ENCODE results near the gene NTM. TPM values are rescaled to one million over a fixed set of nuclear protein-coding genes. Genes with fewer than 3 reads are reported as not detected.

The NTM gene
- total RNA-seq, 1 experiment from 2014 or later = 9.9 TPM

GRCh38 chr11:132228746-132229325 lies 858.4 kb downstream of the NTM start:
- H2BK5ac ChIP-seq (ENCODE audit: insufficient read length, low read length) = no peak overlapping the region
- no peak overlapping the region for H2BK120ac ChIP-seq (ENCODE audit: low read depth, low read length, poor library complexity, severe bottlenecking)
- H2BK12ac ChIP-seq (ENCODE audit: insufficient read length, low read depth, low read length) = no peak overlapping the region
- no peak overlapping the region for H3K23ac ChIP-seq (ENCODE audit: insufficient read length, low read depth, low read length)
- no peak overlapping the region for H3K27ac ChIP-seq (ENCODE audit: insufficient read length, low read depth, low read length)
- Mint-ChIP-seq H3K9me3 (peaks cover 0 to 4% of the 10 kb centered on the region in 2 experiments; a peak in 2 of 5 replicates), H3K27ac (no peak overlapping the region), H3K27me3 (ENCODE audit: low read depth) (no peaks in the 10 kb centered on the region; the same call in none of the 2 replicates), H3K4me1 (peaks cover 8 to 13% of the 10 kb centered on the region in 2 experiments), H3K36me3 (ENCODE audit: insufficient read depth in 1 of 3, low read depth in 3 of 3) (peaks cover 0 to 2% (median 0%) of the 10 kb centered on the region in 3 experiments; a peak in 1 of 7 replicates), H3K4me3 (no peak overlapping the region)
- H3K9me3 ChIP-seq (ENCODE audit: control insufficient read depth, low read depth, low read length) = no peaks in the 10 kb centered on the region
- peaks cover 2% of the 10 kb centered on the region; the same call in 1 of the 2 replicates for H3K27me3 ChIP-seq (ENCODE audit: insufficient read depth, low read length)
- no peak overlapping the region for H3T11ph ChIP-seq (ENCODE audit: low read length)
- H3K56ac ChIP-seq (ENCODE audit: insufficient read length, low read depth, low read length) = no peak overlapping the region
- TF ChIP-seq, protein P1, sequence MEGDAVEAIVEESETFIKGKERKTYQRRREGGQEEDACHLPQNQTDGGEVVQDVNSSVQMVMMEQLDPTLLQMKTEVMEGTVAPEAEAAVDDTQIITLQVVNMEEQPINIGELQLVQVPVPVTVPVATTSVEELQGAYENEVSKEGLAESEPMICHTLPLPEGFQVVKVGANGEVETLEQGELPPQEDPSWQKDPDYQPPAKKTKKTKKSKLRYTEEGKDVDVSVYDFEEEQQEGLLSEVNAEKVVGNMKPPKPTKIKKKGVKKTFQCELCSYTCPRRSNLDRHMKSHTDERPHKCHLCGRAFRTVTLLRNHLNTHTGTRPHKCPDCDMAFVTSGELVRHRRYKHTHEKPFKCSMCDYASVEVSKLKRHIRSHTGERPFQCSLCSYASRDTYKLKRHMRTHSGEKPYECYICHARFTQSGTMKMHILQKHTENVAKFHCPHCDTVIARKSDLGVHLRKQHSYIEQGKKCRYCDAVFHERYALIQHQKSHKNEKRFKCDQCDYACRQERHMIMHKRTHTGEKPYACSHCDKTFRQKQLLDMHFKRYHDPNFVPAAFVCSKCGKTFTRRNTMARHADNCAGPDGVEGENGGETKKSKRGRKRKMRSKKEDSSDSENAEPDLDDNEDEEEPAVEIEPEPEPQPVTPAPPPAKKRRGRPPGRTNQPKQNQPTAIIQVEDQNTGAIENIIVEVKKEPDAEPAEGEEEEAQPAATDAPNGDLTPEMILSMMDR (conservative IDR thresholded peaks at IDR 0.05) = no peak
- no peak for DNase-seq
- WGBS (ENCODE audit: extremely low coverage, insufficient read length, low lambda C conversion rate) = no CpG with 5 or more reads among the region's 11 CpGs
- H3K4me1 ChIP-seq (ENCODE audit: insufficient read depth, low read length) = no peaks in the 10 kb centered on the region
- H3K79me1 ChIP-seq (ENCODE audit: insufficient read depth, low read depth, low read length, poor library complexity, severe bottlenecking) = no peaks in the 10 kb centered on the region
- no peaks in the 10 kb centered on the region for H3K23me2 ChIP-seq (ENCODE audit: insufficient read length, low read depth, low read length, poor library complexity, severe bottlenecking)
- H4K91ac ChIP-seq (ENCODE audit: insufficient read length, low read depth, low read length) = no peak overlapping the region
- no peak overlapping the region for H4K5ac ChIP-seq (ENCODE audit: insufficient read length, low read depth, low read length)
- no peak overlapping the region for H2BK15ac ChIP-seq (ENCODE audit: low read depth, low read length)
- no peak overlapping the region for H2AFZ ChIP-seq (ENCODE audit: low read length)
- H4K8ac ChIP-seq (replicated peaks; ENCODE audit: insufficient read length, low read depth, low read length) = no peak overlapping the region
- H3K4me2 ChIP-seq (ENCODE audit: insufficient read depth, insufficient read length, low read length) = no peak overlapping the region
- H3K14ac ChIP-seq (ENCODE audit: insufficient read depth, low read length) = no peak overlapping the region
- no peaks in the 10 kb centered on the region for H4K20me1 ChIP-seq (ENCODE audit: control insufficient read depth, insufficient read depth, insufficient read length)
- no peak overlapping the region for H3K4ac ChIP-seq (ENCODE audit: low read depth, low read length)
- no peak overlapping the region for H3K9ac ChIP-seq (ENCODE audit: extremely low read depth, insufficient read length, low read length)
- no peaks in the 10 kb centered on the region for H3K79me2 ChIP-seq (ENCODE audit: insufficient read depth, low read length)
- no peak overlapping the region for H2BK20ac ChIP-seq (ENCODE audit: low read depth, low read length, poor library complexity, severe bottlenecking)
- no peak overlapping the region for H3K18ac ChIP-seq (ENCODE audit: insufficient read length, low read depth, low read length)
- H2AK5ac ChIP-seq (ENCODE audit: insufficient read length, low read length) = no peak overlapping the region
